Measurements from ENCODE around the gene PNMA8B. TPM values are rescaled to one million over a fixed set of nuclear protein-coding genes. Genes with fewer than 3 reads are reported as not detected.

The PNMA8B gene
- total and polyA plus RNA-seq, 2 experiments from 2014 or later: 0.20 to 0.65 TPM

DNA sequence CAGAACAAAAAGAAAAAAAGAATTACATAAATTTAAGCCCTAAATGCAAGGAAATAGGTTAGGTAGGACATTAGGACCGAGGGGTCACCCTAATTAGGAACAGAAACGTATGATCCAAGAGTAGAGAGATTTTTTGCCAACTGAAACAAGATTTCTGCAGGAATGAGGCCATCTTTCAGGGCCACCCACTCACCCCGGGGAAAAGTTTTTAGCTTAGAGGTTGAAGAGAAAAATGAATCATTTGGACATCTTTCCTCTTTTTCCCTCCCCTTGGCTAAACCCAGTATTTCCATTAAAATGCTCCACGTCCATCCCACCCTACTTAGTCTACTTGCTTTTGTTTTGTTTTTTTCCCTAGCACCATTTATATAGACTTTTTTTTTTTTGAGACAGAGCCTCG is 13.7 kb downstream of the PNMA8B start:
- Histone ChIP-seq H3K9ac (peak overlapping the region; percentile 49), H3K27ac (peak overlapping the region; percentile 69), H3K4me1 (ENCODE audit: insufficient read depth) (peaks cover 25% of the 10 kb centered on the region), H4K20me1 (ENCODE audit: insufficient read depth) (no peaks in the 10 kb centered on the region), H3K9me2 (ENCODE audit: insufficient read depth) (no peaks in the 10 kb centered on the region), H3K79me2 (ENCODE audit: insufficient read depth) (no peaks in the 10 kb centered on the region), H2AFZ (peak overlapping the region; percentile 82), H3K36me3 (ENCODE audit: low read depth) (no peaks in the 10 kb centered on the region), H3K4me2 (ENCODE audit: unreplicated experiment) (peak overlapping the region; percentile 72), H3K27me3 (replicated peaks; ENCODE audit: insufficient read depth) (no peaks in the 10 kb centered on the region), H3K9me3 (ENCODE audit: low read depth) (no peaks in the 10 kb centered on the region), H3K4me3 (peak overlapping the region; percentile 53), H3F3A (ENCODE audit: insufficient read depth) (peaks cover 30% of the 10 kb centered on the region)
- TF ChIP-seq EZH2 (IDR thresholded peaks at IDR 0.05; ENCODE audit: insufficient read depth, poor library complexity, severe bottlenecking) (no peak), EZH2phosphoT487 (IDR thresholded peaks at IDR 0.05; ENCODE audit: insufficient read depth, low read depth) (no peak)
- WGBS, 2 experiments (ENCODE audit: low coverage in 1 of 2, low lambda C conversion rate in 2 of 2, missing lambda C conversion rate in 2 of 2): 3 to 5% methylated on average over 5 of the region's 5 CpGs
- DNase-seq: peak; percentile 84
- in situ Hi-C loops (cut with MboI): loop anchor here (10.0 kb wide), 1 partner anchor 197 kb away; no protein-coding TSS in a partner anchor

DNA sequence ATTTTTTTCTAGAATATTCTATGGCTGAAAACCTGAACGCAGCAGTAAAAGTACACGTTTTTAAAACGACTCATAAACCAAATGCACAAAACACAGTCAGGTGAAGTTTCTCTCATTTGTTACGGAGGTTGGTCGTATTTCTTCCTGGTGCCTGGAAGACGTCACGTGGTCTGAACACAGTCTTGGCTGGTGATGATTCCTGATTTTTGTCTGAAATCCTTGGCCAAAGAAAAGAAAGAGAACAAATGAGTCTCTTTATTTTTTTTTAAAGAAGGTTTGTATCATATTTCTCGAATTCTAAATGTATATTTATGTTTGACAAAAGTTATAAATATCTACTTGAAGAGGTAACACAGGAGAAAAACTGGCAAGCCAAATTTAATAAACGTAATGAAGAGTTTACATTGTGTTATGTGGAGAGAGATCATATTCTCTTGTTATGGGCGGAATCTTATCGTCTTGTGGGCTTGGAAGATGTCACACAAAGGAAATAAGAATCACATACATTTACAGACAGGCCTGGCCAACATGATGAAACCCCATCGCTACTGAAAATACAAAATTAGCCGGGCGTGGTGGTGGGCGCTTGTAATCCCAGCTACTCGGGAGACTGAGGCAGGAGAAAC is 14.3 kb downstream of the PNMA8B start:
- H3K36me3 ChIP-seq (ENCODE audit: low read depth): no peaks in the 10 kb centered on the region
- H3K79me2 ChIP-seq (ENCODE audit: insufficient read depth): no peaks in the 10 kb centered on the region
- no peaks in the 10 kb centered on the region for H3K9me3 ChIP-seq (ENCODE audit: low read depth)
- H4K20me1 ChIP-seq (ENCODE audit: insufficient read depth): no peaks in the 10 kb centered on the region
- H3K4me1 ChIP-seq (ENCODE audit: insufficient read depth): peaks cover 27% of the 10 kb centered on the region
- H3K4me2 ChIP-seq (ENCODE audit: unreplicated experiment): peak overlapping the region; percentile 72
- DNase-seq: peak; percentile 47
- peak overlapping the region; percentile 49 for H3K9ac ChIP-seq
- in situ Hi-C loops (cut with MboI): loop anchor here (10.0 kb wide), 1 partner anchor 197 kb away; no protein-coding TSS in a partner anchor
- TF ChIP-seq EZH2phosphoT487 (IDR thresholded peaks at IDR 0.05; ENCODE audit: insufficient read depth, low read depth): no peak
- no peak for TF ChIP-seq EZH2 (IDR thresholded peaks at IDR 0.05; ENCODE audit: insufficient read depth, poor library complexity, severe bottlenecking)
- WGBS, 2 experiments (ENCODE audit: low coverage in 1 of 2, low lambda C conversion rate in 2 of 2, missing lambda C conversion rate in 2 of 2): 8 to 11% methylated on average over 16 of the region's 16 CpGs
- H3K27ac ChIP-seq: peak overlapping the region; percentile 69
- peak overlapping the region; percentile 82 for H2AFZ ChIP-seq
- no peaks in the 10 kb centered on the region for H3K27me3 ChIP-seq (replicated peaks; ENCODE audit: insufficient read depth)
- peaks cover 30% of the 10 kb centered on the region for H3F3A ChIP-seq (ENCODE audit: insufficient read depth)
- H3K4me3 ChIP-seq: peak overlapping the region; percentile 53
- H3K9me2 ChIP-seq (ENCODE audit: insufficient read depth): no peaks in the 10 kb centered on the region

- Histone ChIP-seq H3F3A (ENCODE audit: insufficient read depth) (peaks cover 33% of the 10 kb centered on the region), H3K4me1 (ENCODE audit: insufficient read depth) (peaks cover 35% of the 10 kb centered on the region), H3K9ac (peak overlapping the region; percentile 49; the same call in 1 of the 2 replicates), H3K27me3 (replicated peaks; ENCODE audit: insufficient read depth) (no peaks in the 10 kb centered on the region), H2AFZ (peak overlapping the region; percentile 82), H3K9me2 (ENCODE audit: insufficient read depth) (no peaks in the 10 kb centered on the region), H4K20me1 (ENCODE audit: insufficient read depth) (no peaks in the 10 kb centered on the region), H3K79me2 (ENCODE audit: insufficient read depth) (no peaks in the 10 kb centered on the region), H3K27ac (peak overlapping the region; percentile 69; the same call in 1 of the 2 replicates), H3K4me3 (peak overlapping the region; percentile 53; the same call in 1 of the 2 replicates), H3K9me3 (ENCODE audit: low read depth) (no peaks in the 10 kb centered on the region), H3K36me3 (ENCODE audit: low read depth) (no peaks in the 10 kb centered on the region), H3K4me2 (ENCODE audit: unreplicated experiment) (peak overlapping the region; percentile 72)
- 9 to 13% methylated on average over 11 to 12 of the region's 12 CpGs for WGBS, 2 experiments (ENCODE audit: low coverage in 1 of 2, low lambda C conversion rate in 2 of 2, missing lambda C conversion rate in 2 of 2)
- TF ChIP-seq EZH2phosphoT487 (IDR thresholded peaks at IDR 0.05; ENCODE audit: insufficient read depth, low read depth) (no peak), EZH2 (IDR thresholded peaks at IDR 0.05; ENCODE audit: insufficient read depth, poor library complexity, severe bottlenecking) (no peak)
- DNase-seq: peak; percentile 50
- in situ Hi-C loops (cut with MboI): loop anchor here (10.0 kb wide), 1 partner anchor 196 kb away; no protein-coding TSS in a partner anchor
These were observed 15.3 kb downstream of the PNMA8B start for GRCh38 chr19:46480415-46480814.

- no peak overlapping the region for H3K4me3 ChIP-seq
- H3K36me3 ChIP-seq (ENCODE audit: low read depth): no peaks in the 10 kb centered on the region
- no peaks in the 10 kb centered on the region for H3K9me2 ChIP-seq (ENCODE audit: insufficient read depth)
- DNase-seq: peak; percentile 80
- peaks cover 35% of the 10 kb centered on the region for H3K4me1 ChIP-seq (ENCODE audit: insufficient read depth)
- in situ Hi-C loops (cut with MboI): no loop called here
- TF ChIP-seq EZH2phosphoT487 (IDR thresholded peaks at IDR 0.05; ENCODE audit: insufficient read depth, low read depth) (no peak), EZH2 (IDR thresholded peaks at IDR 0.05; ENCODE audit: insufficient read depth, poor library complexity, severe bottlenecking) (no peak)
- no peaks in the 10 kb centered on the region for H4K20me1 ChIP-seq (ENCODE audit: insufficient read depth)
- no peak overlapping the region for H3K27ac ChIP-seq
- no peaks in the 10 kb centered on the region for H3K27me3 ChIP-seq (replicated peaks; ENCODE audit: insufficient read depth)
- 40 to 49% methylated on average over 4 of the region's 4 CpGs for WGBS, 2 experiments (ENCODE audit: low coverage in 1 of 2, low lambda C conversion rate in 2 of 2, missing lambda C conversion rate in 2 of 2)
- H3F3A ChIP-seq (ENCODE audit: insufficient read depth): peaks cover 32% of the 10 kb centered on the region
- no peak overlapping the region for H3K4me2 ChIP-seq (ENCODE audit: unreplicated experiment)
- H3K79me2 ChIP-seq (ENCODE audit: insufficient read depth): no peaks in the 10 kb centered on the region
- no peak overlapping the region for H3K9ac ChIP-seq
- H3K9me3 ChIP-seq (ENCODE audit: low read depth): no peaks in the 10 kb centered on the region
- H2AFZ ChIP-seq: no peak overlapping the region
These were observed 17.2 kb downstream of the PNMA8B start for GRCh38 chr19:46478356-46478986.
